DMS 273 treated with DMSO at 0.1 percent for 48 hours (cell line): ENCODE results near the gene ZBTB20.
A peak's percentile ranks its signal among the peaks of the same experiment; 100 is the strongest.

Experiments
- DNase-seq: peaks from one replicate; lab custom pipeline; 2025; lab: John Stamatoyannopoulos, UW

Gene ZBTB20

DNA sequence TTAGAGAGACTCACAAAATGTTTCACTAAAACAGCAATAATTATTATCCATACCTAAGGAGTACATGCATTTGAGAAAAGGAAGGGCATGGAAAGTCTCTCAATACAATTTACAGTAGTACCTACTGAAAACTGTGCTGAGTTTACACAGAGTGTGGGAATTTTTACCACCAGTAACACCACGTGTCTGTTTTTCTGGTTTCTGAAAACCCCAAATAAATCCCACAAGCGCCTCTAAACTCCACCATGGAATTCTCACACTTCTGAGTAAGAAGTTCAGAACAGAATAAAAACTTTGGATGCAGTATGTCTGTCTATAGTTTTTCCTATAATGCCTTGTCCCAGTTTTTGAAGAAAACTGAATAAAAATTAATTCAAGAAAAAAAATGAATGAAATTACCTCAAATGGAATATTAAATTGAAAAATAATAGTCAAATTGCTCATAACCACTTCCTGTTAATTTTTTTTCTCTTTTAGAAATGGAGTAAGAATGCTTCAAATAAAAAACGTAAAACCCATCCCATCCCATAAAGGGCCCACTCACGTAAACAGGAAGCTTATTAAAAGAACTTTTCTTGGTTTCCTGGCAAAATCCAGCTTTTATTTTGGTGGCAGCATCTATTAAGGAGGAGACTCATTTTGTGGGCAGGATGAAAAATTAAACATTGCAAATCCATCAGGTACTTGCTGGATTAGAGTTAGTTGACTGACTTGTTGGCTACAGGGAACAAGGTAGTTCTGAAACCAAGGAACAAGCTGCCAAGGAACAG is 475.2 kb downstream of the ZBTB20 start:
- DNase-seq: no peak

DNA sequence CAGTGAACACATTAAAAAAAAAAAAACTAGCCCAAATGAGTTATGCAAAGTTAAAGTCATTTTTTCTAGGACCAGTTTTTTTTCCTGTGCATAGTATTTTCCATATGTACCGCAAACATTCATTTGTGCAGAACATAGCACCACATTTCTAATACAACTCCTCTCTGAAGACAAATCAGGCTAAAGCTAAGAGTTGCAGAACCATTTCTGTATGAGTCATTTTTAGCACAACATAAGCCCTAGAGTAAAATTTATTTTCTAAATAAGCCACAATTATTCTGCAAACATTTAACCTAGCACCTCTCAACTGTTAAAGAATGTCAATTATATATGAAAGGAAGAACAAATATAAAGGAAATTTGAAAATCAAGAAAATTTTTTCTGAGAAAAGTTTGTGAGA is 477.5 kb downstream of the ZBTB20 start:
- no peak for DNase-seq

DNA sequence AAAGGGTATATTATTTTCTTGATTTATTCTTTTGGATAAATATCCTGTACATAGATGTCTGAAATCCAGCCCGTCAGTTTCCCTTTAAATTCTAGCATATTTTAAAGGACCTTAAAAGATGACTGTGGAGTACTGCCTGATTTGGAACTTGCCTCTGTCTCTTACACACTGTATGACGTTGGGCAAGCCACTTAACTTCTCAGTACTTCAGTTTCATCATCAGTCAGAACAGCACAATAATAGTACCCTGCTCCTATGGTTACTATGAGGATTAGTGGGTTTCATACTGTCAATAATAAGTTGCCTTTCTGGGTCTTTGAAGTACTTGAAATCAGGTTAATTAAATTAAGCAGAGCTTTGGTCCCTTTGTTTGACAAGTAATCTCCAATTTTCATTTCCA is 479.0 kb downstream of the ZBTB20 start:
- DNase-seq: no peak

DNA sequence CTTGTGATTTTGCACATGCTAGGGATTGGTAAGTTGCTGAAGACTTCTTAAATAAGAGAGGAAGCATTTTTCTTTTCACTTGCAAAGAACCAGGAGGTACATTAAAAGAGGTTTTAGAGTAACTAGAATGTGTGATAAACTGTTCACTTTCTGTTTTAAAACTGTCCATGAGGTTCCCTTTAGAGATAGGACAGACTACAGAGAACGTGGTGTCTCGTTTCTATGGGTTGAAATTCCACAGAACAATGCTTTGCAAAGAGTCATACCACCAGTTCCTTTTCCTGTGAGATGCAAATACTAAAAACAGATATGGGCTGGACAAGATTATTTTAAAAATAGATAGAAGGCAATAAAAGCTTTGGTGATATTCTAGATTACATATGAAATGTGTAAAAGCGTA is 480.5 kb downstream of the ZBTB20 start:
- no peak for DNase-seq

DNA sequence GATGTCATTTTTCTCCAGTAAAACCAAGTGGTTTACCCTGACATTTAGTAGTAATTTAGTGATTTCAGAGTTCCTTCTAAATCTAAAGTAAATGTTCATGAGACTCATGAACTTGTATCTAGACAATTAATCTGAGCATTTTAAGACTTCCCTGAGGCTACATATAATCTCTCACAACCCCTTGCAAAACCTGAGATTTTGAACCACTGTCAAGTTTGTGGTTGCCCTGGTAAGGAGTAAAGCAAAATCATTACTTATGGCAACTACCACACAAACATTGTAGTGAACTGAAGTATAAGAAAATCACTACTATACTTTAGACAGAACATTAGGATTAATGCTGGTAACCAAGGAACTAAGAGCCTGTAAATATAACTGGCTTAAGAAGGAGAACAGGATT is 483.1 kb downstream of the ZBTB20 start:
- no peak for DNase-seq

DNA sequence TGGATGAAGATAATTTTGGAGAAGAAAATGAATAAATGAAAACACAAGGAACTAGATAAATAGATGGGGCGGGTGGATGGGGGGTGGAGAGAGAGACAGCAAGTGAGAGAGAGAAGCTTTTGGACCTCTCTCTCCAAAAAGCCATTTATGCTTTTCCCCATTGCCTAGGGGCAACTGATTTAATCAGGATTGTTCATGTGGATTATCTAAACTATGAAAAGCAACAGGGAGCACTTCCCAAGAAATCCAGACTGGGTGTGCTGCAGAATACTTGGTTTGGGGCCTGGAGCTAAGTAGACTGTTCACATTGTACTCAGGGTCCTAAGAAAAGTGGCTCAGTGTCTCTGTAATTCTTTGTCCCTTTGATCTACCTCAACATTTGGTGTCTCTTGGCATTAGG is 486.3 kb downstream of the ZBTB20 start:
- no peak for DNase-seq

DNA sequence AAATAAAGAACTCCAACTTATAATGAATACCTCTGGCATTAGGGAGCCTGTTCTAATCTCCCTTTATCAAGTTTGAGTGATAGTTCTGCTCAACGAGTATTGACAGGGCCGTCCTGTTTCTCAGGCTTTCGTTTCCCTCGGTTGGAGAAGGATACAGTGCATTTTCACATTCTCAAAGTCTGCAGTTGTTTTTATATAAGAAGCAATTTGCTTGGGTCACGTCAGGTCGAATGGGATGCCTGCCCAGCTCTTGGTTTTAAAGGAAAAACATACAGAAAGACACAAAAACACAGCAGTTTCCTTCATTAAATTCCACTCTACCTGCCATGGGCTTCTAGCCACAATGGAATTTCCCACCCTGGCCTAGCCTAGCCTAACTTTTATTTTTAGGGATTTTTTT is 487.0 kb downstream of the ZBTB20 start:
- peak; percentile 38 for DNase-seq

DNA sequence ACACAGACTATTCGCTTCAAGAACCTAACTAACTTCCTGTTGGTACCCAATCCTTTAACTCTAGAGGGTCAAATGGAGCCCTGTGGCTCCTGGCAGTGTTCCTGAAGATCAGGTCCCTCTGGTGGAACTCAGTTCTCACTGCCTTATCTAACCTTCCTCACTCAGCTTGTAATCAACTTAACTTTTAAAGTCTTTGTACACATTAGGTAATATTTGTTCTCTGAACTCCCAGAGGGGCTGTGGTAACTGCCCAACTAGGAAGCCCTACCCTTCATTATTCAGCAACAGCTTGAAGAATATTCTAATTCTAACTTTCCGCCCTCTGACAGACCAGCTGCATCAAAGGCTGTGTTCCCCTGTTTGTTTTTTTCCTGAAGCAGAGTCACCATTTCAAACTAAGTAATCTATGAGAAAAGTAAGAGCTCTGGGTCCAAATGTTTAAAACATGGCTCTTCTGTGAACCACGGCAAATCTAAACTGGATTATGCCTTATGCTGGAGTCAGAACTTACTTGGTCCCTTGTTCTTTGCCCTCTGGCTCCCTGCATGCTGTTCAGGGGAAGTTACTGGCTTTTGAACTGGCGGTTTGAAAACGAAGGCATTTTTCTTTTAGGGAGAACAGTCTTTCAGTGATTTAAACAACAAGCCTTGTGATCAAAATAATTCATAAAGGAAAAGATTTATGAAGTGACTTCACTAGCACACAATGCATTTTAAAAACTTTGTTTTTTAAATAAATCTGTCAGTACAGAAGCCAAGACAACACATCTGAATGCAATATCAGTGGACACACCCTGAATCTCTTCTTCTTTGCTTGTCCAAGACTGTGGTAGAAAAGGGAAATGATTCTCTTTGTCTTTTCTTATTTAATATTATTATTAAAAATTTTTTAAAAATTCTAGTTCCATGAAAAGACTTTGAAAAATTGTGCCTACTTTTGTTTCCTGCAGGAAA is 487.7 kb downstream of the ZBTB20 start:
- peak; percentile 49 for DNase-seq

DNA sequence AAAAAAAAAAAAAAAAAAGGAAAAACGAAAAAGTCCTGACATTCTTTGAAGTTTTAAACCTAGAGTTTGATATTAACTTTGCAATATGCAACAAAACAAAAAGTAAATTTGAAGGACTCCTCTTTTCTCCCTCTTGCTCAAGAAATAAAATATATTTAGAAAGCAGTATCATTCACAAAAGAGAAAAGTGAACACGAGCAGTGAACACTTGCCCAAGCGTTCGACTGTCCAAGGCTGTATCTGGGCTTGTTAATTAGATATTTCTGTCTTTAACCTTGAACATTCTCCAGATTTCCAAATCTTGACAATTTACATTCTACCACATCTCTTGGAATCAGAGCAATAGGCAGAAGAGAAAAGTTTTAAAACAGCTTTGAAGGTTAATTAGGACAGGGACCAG is 495.5 kb downstream of the ZBTB20 start:
- DNase-seq: no peak

DNA sequence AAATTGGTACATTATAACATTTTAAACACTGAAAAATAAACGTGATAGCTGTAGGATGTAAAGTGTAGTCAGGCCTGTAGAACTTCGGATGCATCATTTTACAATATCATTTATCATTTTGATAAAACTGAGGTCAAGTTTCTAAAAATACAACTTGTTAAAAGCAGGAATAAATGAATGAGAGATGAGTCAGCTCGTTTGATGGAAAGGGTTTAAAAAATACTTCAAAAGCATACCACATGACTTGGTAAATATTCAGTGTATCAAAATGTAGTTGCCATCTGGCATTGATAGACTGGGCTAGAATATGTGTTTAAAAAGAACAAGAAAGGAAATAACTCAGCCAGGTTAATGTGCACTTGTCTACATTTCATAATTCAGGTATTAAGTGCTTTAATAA is 496.3 kb downstream of the ZBTB20 start:
- peak; percentile 68 for DNase-seq

DNA sequence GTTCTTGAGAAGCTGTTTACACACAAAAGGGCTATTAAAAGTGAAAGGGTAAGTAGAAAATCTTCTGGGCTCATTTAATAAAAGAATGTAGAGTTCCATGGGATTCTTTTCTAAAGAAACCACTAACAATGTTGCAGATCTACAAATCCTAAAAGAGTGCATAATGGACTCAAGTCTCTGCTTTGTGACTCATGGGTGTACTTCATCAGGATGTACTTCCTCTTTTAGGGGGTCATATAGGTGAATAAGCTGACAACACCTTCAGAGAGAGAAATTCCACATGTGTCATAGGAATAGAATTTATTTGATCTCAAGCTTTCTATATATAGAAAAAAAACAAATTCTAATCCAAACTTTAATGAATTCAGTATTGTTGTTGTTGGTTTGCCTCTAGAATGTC is 497.8 kb downstream of the ZBTB20 start:
- no peak for DNase-seq

DNA sequence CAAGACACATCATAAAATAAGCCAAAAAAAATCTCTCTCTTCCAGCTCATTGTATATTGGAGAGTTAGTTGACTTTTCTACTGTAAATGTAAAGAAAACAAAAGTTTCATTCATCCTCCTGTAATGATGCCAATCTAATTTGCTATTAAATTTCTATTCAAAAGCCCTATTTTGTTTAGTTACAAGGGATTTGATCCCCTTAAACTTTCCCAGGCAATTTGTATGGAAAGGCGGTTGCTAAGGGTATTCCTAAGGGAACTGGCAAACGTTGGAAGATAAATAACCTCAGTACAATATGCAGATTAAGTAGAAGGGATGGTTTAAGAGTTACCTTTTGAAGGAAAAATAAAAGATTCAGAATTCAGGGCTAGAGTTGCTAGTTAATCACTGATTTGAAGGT is 500.6 kb downstream of the ZBTB20 start:
- DNase-seq: no peak

DNA sequence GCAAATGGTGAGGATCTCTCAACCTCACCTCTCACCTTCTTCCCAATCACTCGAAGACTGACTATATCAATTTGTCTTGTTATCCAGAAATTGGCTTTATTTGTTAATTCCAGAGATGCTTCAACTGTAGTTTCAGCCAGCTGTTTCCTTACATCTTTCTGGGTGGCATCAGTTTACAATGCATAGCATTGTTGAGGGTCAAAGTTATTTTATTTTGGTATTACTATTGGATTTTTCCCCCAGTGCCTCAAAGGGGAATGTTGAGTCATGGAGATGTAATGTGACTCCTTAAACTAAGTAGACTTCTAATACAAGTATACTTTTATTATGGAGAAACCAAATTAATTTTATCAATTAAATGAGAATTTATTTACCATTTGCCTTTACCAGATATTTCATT is 501.7 kb downstream of the ZBTB20 start:
- DNase-seq: no peak

DNA sequence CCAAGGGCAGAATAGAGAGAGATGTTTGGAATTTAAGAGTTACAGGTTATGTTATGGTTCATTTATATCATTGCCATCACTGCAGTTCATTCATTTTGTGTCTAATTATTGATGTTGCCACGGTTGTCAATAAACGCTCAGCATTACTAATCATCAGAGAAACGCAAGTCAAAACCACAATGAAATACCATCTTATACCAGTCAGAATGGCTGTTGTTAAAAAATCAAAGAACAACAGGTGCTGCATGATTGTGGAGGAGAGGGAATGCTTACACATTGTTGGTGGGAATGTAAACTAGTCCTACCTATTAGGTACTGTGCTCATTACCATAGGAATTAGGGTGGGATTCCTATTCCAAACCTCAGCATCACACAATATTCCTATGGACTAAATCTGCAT is 502.7 kb downstream of the ZBTB20 start:
- no peak for DNase-seq

DNA sequence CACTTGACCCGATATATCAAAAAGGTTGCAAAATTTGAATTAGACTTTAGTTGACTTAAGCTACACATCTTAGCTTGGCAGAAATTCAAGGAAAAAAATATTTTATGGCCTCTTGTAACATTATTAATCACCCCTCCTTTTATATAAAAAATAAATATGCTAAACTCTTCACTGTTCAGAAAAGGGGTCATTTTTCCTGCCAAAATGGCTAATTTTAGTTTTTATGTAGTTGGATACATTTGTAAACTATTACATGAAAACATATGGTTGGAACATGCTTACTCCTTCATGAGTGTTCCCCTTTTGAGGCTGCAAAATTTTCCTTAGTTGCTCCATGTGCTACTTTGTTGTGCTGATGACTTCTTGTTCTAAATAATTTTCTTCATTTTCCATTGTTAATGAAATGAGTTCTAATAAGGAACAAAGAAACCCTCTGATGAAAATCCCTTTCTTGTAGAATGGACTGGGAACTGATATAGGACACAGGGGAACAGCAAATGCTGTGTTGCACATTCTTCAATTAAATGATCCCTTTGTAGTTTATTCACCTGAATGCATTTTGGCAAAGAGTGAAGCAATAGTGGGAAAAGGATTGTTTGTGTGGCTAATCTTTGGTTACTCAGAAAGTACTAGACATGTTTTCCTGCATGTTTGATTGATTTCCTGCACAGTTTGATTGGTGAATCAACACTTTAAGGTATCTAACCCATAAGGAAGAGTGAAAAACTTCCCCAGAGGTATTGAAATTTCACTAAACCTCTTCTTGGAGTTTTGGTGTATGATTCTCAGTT is 503.9 kb downstream of the ZBTB20 start:
- DNase-seq: no peak

DNA sequence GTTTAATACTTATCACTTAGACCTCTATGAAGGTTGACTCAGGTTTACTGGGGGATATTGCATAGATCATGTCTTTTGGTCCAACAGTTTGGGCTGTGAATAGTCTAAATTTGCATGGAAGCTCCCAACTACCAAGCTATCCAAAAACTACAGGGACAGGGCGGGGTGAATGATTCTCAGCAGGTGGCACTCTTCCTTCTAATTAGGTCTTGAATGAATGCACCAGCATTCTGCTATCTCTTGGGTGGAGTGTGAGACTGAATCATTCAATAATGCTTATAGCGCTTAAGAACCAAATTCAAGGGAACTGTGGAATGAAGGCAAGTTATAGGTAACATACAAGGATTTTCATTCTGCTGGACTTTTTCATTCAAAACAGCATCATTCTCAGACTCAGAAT is 507.0 kb downstream of the ZBTB20 start:
- no peak for DNase-seq

DNA sequence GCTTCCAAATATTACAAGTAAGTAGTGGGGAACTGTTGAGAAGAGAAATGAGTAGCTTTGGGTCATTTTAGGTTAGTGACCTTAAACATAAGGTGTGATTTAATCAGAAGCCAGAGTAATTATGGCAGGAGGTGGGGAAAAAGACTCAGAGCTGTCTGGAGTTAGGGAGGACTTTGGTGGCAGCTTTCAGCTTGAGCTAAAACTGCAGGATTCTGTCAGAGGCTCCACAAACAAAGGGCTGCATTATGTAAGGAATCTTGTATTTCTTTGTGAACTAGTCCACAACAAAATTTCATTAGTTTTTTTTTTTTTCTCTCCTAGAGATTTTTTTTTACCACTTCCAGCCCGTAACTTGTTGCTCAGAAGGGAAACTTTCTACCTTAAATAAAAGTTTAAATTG is 507.9 kb downstream of the ZBTB20 start:
- no peak for DNase-seq

DNA sequence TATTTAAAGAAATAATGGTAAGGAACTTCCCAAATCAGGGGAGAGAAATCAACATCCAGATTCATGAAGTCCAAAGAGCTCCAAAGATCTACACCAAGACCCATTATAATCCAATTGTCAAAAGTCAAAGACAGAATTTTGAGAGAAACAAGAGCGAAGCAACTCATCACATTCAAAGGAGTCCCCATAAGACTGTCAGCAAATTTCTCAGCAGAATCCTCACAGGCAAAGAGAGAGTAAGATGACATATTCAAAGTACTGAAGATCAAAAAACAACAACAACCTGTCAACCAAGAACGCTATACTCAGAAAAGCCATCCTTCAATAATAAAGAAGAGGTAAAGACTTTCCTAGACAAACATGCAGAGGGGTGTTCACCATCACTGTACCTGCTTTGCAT is 511.2 kb downstream of the ZBTB20 start:
- no peak for DNase-seq

DNA sequence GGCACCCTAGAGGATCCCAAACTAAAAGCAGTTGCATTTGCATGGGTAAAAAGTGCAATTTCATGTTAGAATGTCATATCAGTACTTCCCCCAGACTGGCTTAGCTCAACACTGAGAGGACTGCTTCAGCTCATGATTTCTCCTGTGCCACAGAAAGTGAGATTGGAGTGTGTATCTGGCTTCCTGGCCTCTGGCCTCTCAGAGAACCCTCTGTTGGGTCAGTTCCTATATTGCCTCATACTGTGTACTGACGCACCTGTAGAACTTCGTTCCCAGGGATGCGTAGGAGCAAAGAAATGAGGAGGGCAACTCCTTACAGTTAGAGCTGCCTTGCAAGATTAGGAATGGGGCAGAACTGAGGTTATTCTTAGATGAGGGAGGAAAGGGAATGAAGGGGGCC is 512.5 kb downstream of the ZBTB20 start:
- no peak for DNase-seq

DNA sequence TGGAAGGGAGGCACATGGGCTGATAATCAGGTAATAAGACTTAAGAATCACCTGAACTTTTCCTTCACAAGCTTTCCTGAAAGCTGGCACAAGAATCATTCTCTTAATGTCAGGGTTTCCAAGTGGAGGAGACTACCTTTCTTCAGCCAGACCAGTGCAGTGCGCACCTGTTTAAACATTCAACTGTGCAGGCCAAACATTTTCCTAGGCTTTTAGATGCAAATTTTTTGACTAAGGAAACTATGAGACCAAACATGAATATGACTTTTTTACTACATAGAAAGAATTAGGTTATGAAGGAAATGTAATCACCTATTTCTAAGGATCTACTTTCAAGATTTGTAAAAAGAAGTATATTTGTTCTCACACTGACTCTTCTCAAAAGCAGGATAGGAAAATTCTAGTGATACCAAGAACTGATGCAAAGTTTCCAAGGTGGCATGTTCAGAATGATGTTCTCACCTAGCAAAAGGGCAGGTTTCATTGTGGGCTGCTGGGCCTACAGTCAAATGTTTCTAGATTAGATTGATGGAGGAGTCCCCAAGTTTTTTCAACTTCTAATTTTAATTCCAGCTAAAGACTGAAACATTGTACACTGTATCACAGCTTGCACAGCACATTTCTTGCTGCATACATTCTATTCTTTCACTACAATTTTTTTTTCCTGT is 514.2 kb downstream of the ZBTB20 start:
- no peak for DNase-seq

DNA sequence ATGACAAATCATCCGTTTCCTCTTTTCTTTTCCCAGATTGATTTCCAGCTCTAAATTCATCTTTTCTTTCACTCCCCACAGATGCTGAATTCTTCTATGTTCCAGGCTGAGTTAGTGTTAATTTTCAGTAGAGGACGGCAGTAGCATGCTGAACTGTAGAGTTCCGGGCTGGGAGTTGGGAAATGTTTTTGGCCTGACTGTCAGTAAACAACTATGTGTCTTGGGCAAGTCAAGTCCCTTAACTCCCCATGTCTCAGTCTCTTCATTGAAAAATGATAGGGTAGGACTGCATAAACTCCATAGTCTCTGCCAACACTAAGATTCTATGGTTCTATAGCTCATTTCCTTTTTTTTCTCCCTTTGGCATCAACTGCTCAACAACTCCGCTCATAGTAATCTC is 519.3 kb downstream of the ZBTB20 start:
- no peak for DNase-seq

DNA sequence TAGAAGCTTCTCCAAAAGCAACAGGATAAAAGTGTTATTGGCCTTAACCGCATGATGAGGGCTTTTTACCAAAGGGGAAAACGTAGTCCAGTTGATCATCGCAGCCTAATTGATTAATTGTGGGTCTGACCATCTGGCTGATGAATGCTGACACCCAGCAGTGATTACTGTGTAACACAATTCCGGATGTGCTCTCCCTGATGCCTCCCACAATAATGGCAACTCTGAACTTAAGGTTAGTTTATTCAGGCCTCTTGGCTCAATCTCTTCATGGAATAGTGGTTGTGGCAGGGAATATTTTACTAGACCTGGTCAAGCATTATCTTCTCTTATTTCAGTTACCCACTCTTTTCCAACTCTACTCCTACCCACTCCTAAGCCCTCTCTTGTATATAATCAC is 520.3 kb downstream of the ZBTB20 start:
- peak; percentile 23 for DNase-seq
